ENCODE measurements around the gene ETNPPL.

ETNPPL gene

DNA sequence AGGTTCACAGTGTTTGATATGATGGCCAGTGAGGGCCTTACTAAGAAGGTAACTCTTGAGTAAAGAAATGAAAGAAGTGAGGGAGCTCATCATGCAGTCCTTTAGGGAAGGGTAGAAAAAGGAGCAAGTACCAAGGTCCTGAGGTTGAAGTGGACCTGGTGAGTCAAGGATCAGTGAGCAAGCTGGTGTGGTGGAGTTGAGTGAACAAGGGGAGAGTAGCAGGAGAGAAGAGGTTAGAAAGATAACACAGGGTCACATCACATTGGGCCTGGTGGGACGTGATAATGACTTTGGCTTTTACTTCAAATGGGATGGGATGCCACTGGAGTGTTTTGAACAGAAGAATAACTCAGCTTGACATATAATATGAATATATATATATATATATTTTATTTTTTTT is 67.8 kb downstream of the ETNPPL start:
- no peak for DNase-seq (ENCODE audit: low read depth)

DNA sequence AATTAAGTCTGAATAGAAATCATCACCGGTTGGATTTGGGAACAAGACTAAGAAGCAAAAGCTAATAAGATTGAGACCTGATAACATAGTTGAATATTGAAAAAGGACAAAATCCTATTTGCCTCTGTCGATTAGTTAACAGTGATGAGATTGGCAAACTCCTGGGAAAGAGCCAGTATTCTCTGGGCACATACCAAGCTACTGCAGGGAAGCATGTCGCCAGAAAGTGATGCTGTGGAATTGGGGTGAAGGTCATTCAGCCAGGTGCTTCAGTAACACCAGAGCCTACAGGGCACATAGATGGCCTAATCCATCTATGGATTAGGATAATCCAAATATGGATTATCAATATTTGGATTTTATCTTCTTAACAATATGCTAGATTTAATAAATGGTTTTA is 68.4 kb downstream of the ETNPPL start:
- no peak for DNase-seq (ENCODE audit: low read depth)

GRCh38 chr4:108693819-108694218 is 69.0 kb downstream of the ETNPPL start:
- DNase-seq (ENCODE audit: low read depth), result no peak

- no peak for DNase-seq (ENCODE audit: low read depth)
These were observed 69.6 kb downstream of the ETNPPL start for GRCh38 chr4:108693211-108693610.

Measured in activated T-cell treated with anti-CD3 and anti-CD28 coated beads for 48 hours (primary cell).